ENCODE data around the gene DNAJB1. TPM values are rescaled to one million over a fixed set of nuclear protein-coding genes. Genes with fewer than 3 reads are reported as not detected.
A peak's percentile ranks its signal among the peaks of the same experiment; 100 is the strongest.

Gene DNAJB1
- total and polyA plus RNA-seq, 8 donors, result 22.4 to 63.0 (median 29.3) TPM

DNA sequence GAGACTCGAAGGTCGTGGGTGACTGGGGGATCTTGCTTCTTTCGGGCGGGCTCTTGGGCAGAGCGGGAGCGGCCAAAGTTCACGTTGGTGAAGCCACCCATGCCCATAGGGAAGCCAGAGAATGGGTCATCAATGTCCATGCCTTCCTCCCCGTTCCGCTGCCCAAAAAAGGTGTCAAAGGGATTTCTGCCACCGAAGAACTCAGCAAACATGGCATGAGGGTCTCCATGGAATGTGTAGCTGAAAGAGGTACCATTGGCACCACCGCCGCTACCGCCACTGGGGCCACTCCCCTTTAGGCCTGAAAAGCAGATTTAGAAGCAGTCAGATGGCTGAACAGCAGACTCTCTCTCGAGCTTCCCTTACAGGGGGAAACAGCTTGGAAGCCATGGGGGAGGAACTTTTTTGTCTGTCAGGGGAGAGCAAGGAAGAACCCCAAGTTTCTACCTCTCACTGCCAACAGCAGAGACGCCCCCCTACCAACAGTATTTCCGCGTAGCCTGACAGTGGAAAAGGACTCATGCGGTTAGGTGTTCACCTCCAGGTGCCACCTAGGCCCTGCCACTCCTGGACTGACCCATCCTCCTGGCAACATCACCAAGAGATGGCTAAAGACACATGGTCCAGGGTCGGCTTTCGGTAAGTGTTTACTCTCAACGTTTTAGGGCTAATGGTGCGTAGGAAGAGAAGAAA lies 1.3 kb downstream of the DNAJB1 start:
- H3K27me3 ChIP-seq, result no peaks in the 10 kb centered on the region
- H3K27ac ChIP-seq, result peak overlapping the region in 3 of 4 donors; percentile 98 to 100 (median 98)
- H3K4me1 ChIP-seq, result peaks cover 14 to 39% (median 34%) of the 10 kb centered on the region in 3 donors
- 16 to 20% methylated on average over 22 of the region's 22 CpGs for WGBS, 2 donors
- H3K4me3 ChIP-seq, result peak overlapping the region; percentile 43 to 95 (median 85)
- ATAC-seq (peak in 2 of 4 donors; percentile 0 to 1), FAIRE-seq (no peak), DNase-seq (peak in 3 of 6 donors; percentile 29 to 67 (median 63))
- peaks cover 0 to 12% (median 2%) of the 10 kb centered on the region in 3 donors for H3K36me3 ChIP-seq
- intact Hi-C loops (cut with DNase I), result no loop called here
- TF ChIP-seq, protein P1, sequence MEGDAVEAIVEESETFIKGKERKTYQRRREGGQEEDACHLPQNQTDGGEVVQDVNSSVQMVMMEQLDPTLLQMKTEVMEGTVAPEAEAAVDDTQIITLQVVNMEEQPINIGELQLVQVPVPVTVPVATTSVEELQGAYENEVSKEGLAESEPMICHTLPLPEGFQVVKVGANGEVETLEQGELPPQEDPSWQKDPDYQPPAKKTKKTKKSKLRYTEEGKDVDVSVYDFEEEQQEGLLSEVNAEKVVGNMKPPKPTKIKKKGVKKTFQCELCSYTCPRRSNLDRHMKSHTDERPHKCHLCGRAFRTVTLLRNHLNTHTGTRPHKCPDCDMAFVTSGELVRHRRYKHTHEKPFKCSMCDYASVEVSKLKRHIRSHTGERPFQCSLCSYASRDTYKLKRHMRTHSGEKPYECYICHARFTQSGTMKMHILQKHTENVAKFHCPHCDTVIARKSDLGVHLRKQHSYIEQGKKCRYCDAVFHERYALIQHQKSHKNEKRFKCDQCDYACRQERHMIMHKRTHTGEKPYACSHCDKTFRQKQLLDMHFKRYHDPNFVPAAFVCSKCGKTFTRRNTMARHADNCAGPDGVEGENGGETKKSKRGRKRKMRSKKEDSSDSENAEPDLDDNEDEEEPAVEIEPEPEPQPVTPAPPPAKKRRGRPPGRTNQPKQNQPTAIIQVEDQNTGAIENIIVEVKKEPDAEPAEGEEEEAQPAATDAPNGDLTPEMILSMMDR (IDR thresholded peaks at IDR 0.05), result no peak
- no peaks in the 10 kb centered on the region for H3K9me3 ChIP-seq

DNA sequence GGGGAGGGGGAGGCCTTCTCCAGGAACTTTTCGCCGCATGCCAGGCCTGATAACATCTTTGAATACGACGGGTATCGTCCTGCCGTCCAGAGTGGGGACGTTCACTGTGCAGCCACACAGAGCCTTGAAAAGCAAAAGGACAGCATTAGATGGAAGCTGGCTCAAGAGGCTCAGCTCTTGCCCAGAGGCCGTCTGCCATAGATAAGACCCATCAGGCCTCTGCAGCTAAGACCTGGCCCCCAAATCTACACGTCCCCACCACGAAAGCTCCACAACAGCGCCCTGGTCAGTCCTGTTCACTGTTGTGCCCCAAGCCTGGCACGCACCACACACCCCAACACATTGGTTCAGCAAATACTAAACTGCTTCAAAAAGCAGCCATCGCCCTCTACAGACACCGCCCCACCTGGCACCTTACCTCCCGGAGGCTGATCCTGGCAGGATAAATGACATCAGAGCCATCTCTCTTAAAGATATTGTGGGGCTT lies 2.1 kb downstream of the DNAJB1 start:
- no peak for ATAC-seq
- Histone ChIP-seq H3K4me3 (peak overlapping the region in 2 of 4 donors; percentile 81 to 95), H3K9me3 (no peaks in the 10 kb centered on the region), H3K4me1 (peaks cover 14 to 39% (median 34%) of the 10 kb centered on the region in 3 donors), H3K36me3 (peaks cover 0 to 12% (median 2%) of the 10 kb centered on the region in 3 donors), H3K27ac (peak overlapping the region in 2 of 4 donors; percentile 26 to 98), H3K27me3 (no peaks in the 10 kb centered on the region)
- no peak for FAIRE-seq
- peak in 2 of 6 donors; percentile 52 to 65 for DNase-seq
- TF ChIP-seq, protein P1 (IDR thresholded peaks at IDR 0.05), result no peak
- WGBS, 2 donors, result 59 to 68% methylated on average over 15 of the region's 15 CpGs
- intact Hi-C loops (cut with DNase I), result no loop called here

DNA sequence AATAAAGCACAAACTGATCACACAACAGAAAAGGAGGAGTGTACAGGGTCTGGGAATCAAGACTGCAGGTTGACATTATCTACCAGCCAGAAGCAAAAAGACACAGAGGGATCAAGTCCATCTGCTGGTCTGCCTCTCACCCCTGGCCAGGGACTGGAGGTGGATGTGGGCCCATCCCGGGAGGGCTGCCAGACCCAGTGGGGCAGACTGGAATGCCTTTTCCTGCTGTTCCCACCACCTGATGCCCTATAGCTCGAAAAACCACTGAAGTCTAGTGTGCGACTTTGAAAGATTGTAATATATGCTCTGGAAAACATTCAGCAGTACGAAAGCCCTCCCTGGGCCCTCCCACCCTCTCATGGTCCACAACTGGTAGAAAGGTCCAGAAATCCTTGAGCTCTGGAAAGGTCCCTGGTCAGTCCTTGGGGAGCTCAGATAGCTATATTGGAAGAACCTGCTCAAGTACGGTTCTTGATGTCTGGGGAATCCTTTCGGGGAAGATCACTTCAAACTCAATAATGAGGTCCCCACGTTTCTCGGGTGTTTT lies 2.6 kb downstream of the DNAJB1 start:
- no peaks in the 10 kb centered on the region for H3K27me3 ChIP-seq
- peaks cover 14 to 39% (median 34%) of the 10 kb centered on the region in 3 donors for H3K4me1 ChIP-seq
- intact Hi-C loops (cut with DNase I), result no loop called here
- WGBS, 2 donors, result 58 to 62% methylated on average over 8 of the region's 8 CpGs
- TF ChIP-seq, protein P1 (IDR thresholded peaks at IDR 0.05), result no peak
- peak overlapping the region in 2 of 4 donors; percentile 81 to 95 for H3K4me3 ChIP-seq
- peaks cover 0 to 12% (median 2%) of the 10 kb centered on the region in 3 donors for H3K36me3 ChIP-seq
- no peak for ATAC-seq
- FAIRE-seq, result no peak
- H3K9me3 ChIP-seq, result no peaks in the 10 kb centered on the region
- peak overlapping the region in 2 of 4 donors; percentile 26 to 98 for H3K27ac ChIP-seq
- peak in 1 of 6 donors; percentile 70 for DNase-seq

DNA sequence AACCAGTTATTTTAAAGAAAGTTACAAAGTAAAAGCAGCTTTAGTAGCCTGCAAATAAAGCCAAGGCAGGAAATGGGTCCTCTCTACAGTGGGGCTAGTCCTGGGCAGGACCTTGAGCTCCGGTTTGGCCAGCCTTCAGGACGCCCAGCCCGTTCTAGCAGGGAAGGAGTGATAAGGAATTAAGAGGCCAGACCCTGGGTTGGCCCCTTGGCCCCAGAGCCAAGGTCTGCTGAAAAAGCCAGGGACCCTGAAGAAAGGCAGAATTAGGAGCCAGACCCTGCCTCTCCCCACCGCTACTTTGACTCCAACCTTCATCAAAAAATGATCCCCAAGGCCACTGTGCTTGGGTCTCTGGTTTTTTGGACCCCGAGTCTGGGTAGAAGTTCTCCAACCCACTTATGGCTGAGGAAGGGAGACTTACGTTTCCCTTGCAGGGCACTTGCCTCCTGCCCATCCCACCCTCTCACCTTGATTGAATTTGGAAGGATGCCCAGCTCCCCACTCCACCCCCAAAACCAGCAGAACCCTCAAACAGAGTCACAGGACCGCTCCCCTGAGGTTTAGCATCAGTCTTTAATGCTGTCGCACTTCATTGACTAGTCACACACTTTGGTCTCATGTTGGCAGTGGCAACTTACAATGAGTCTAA lies 3.9 kb downstream of the DNAJB1 start:
- Histone ChIP-seq H3K4me3 (no peak overlapping the region), H3K27me3 (no peaks in the 10 kb centered on the region), H3K27ac (no peak overlapping the region), H3K9me3 (no peaks in the 10 kb centered on the region), H3K4me1 (peaks cover 9 to 28% (median 28%) of the 10 kb centered on the region in 3 donors), H3K36me3 (peaks cover 0 to 12% (median 2%) of the 10 kb centered on the region in 3 donors)
- no peak for FAIRE-seq
- no peak for ATAC-seq
- WGBS, 2 donors, result 67% methylated on average over 8 of the region's 8 CpGs
- no peak for DNase-seq
- intact Hi-C loops (cut with DNase I), result no loop called here
- TF ChIP-seq, protein P1 (IDR thresholded peaks at IDR 0.05), result no peak
